Peyer's patch (tissue), 4 donors: ENCODE results near the gene VAV2.

Experiments
- CTCF ChIP-seq, 6 experiments: fragments of 450-650 bp in 4 of 6; fragments of 200-600 bp in 2 of 6; sonication (generic) in 1 of 6; IDR thresholded peaks; one replicate each; pipeline ENCODE4 v1.5.1; 2017 to 2019; ENCODE audit warnings: antibody characterized with exemption in 6 of 6, mild to moderate bottlenecking in 3 of 6, moderate library complexity in 1 of 6
- POLR2A ChIP-seq, 2 donors: fragments of 450-650 bp; IDR thresholded peaks; one replicate each; pipeline ENCODE4 v1.5.1; 2017; ENCODE audit warnings: antibody characterized with exemption in 2 of 2, mild to moderate bottlenecking in 2 of 2, moderate library complexity in 2 of 2

- no peak for TF ChIP-seq CTCF (IDR thresholded peaks at IDR 0.05)
- TF ChIP-seq POLR2A (IDR thresholded peaks at IDR 0.05), result no peak
These were observed 213.0 kb downstream of the VAV2 start for GRCh38 chr9:133779081-133779480.
